LNCaP clone FGC (cell line): ENCODE results near the gene ASAP2.

ENCODE experiments used
- DNase-seq: peaks from one replicate; pipeline ENCODE4 v3.0.0-alpha.2; 2011; ENCODE audit warnings: low read depth
- H3K4me3 ChIP-seq: 2 replicates; pipeline ENCODE4 v1.5.1; 2011; ENCODE audit warnings: mild to moderate bottlenecking, low read depth, low read length, control low read depth
- TF ChIP-seq, protein P1 (sequence below): IDR thresholded peaks from 2 replicates; pipeline ENCODE4 v1.5.1; 2012; ENCODE audit warnings: mild to moderate bottlenecking; ENCODE audit not compliant: control insufficient read depth, insufficient read depth; ENCODE audit errors: extremely low read depth

ASAP2 gene

GRCh38 chr2:9358846-9359245 lies 152.2 kb downstream of the ASAP2 start:
- TF ChIP-seq, protein P1, sequence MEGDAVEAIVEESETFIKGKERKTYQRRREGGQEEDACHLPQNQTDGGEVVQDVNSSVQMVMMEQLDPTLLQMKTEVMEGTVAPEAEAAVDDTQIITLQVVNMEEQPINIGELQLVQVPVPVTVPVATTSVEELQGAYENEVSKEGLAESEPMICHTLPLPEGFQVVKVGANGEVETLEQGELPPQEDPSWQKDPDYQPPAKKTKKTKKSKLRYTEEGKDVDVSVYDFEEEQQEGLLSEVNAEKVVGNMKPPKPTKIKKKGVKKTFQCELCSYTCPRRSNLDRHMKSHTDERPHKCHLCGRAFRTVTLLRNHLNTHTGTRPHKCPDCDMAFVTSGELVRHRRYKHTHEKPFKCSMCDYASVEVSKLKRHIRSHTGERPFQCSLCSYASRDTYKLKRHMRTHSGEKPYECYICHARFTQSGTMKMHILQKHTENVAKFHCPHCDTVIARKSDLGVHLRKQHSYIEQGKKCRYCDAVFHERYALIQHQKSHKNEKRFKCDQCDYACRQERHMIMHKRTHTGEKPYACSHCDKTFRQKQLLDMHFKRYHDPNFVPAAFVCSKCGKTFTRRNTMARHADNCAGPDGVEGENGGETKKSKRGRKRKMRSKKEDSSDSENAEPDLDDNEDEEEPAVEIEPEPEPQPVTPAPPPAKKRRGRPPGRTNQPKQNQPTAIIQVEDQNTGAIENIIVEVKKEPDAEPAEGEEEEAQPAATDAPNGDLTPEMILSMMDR = no peak
- no peak for DNase-seq
- H3K4me3 ChIP-seq = no peak overlapping the region

GRCh38 chr2:9359463-9359862 lies 152.9 kb downstream of the ASAP2 start:
- TF ChIP-seq, protein P1 = no peak
- DNase-seq = no peak
- no peak overlapping the region for H3K4me3 ChIP-seq

- DNase-seq = no peak
- TF ChIP-seq, protein P1 = no peak
Measured at GRCh38 chr2:9360110-9360509, 153.5 kb downstream of the ASAP2 start.

GRCh38 chr2:9360701-9361100 lies 154.1 kb downstream of the ASAP2 start:
- TF ChIP-seq, protein P1 = no peak
- no peak overlapping the region for H3K4me3 ChIP-seq
- no peak for DNase-seq

More at GRCh38 chr2:9360110-9360509, 153.5 kb downstream of the ASAP2 start:
- H3K4me3 ChIP-seq = no peak overlapping the region

DNA sequence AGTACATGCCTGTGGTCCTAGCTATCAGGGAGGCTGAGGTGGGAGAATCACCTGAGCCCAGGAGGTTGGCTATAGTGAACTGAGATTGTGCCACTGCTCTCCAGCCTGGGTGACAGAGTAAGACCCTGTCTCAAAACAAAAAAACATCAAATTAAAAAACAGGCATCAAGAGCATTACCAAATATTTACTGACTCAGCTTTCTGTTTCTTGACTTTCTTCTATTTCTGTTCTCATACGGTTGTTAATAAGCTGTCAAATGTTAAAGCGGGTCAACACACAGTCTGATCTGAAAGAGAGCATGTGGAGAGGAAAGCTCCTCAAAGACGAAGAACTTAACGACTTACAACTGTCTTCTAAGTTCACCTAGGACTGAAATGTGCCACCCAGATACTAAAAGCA lies 157.8 kb downstream of the ASAP2 start:
- TF ChIP-seq, protein P1 = no peak
- DNase-seq = no peak
- H3K4me3 ChIP-seq = no peak overlapping the region

DNA sequence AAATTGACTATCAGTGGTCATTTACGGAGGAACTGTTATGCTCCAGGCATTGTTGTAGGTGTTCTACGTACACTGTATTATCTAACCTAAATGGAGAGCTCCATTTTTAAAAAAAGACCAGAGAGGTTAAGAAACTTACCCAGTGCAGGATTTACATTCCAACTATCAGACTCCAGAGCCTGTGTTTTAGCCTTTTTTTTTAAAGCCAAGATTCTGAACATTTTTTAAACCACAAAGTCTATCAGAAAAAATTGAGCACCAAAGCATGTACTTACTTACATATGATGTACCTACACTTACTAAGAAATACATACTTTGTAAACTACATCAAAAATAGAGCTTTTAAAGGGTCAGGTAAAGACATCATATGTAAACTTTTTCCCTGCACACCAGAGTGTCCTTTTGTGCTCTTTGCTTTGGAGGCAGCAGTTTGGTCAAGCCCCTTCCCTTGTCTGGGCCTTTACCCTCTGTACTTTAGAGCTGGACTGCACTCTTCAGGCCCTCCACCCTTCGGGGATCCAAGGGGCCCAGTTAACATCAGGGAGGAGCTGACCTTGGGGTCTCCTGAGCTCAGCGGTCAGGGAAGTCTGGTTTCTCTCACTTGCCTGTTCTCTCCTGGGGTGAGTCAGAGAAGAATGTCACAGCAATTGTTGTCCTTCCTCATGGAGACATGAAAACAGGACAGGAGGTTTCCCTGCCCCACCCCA lies 158.3 kb downstream of the ASAP2 start:
- no peak for DNase-seq
- H3K4me3 ChIP-seq = no peak overlapping the region
- TF ChIP-seq, protein P1 = no peak

DNA sequence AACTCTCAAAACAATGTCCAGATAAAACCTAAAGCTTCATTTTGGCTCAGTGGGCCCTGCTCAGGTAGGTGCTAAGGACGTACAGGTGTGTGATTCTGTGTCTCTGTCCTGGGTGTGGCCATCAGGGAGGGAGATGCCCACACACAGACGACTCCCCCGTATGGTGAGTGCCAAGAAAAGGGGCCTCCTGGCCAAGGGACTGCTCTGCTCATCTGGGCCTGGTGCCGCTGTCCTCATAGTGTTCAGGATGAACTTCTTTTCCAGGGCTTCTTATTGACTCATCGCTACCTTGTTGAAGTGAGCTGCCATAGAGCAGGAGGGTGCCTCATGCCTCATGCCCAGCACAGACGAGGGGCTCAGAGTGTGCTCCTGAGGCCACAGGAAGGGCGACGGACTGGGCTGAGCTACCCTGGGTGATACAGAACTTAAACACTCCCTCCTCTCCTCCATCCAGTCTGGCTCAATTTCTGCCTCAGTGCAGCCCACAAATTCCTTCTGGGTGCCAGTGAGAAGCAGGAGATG lies 158.9 kb downstream of the ASAP2 start:
- DNase-seq = no peak
- no peak overlapping the region for H3K4me3 ChIP-seq
- TF ChIP-seq, protein P1 = no peak
